HUDEP-2 (cell line): ENCODE data around the gene CD244.

Experiments
- DNase-seq, 76 experiments: peaks; one replicate each; lab custom pipeline; 2025; ENCODE audit not compliant: unreplicated experiment in 76 of 76; lab: John Stamatoyannopoulos, UW

CD244 gene

GRCh38 chr1:160850993-160851392 lies 11.7 kb downstream of the CD244 start:
- DNase-seq = no peak

- DNase-seq = no peak
Measured at GRCh38 chr1:160850541-160850940, 12.1 kb downstream of the CD244 start.

GRCh38 chr1:160846281-160846680 lies 16.4 kb downstream of the CD244 start:
- DNase-seq = no peak

GRCh38 chr1:160844447-160845232 lies 18.0 kb downstream of the CD244 start:
- peak in 2 of 76 experiments; percentile 4 to 29 for DNase-seq

GRCh38 chr1:160841079-160841478 lies 21.6 kb downstream of the CD244 start:
- no peak for DNase-seq

GRCh38 chr1:160839746-160840145 lies 22.9 kb downstream of the CD244 start:
- DNase-seq = no peak

GRCh38 chr1:160838888-160839287 lies 23.8 kb downstream of the CD244 start:
- DNase-seq = no peak

- peak in 1 of 76 experiments; percentile 9 for DNase-seq
Measured at GRCh38 chr1:160837558-160838205, 25.0 kb downstream of the CD244 start.

- no peak for DNase-seq
Measured at GRCh38 chr1:160836981-160837557, 25.6 kb downstream of the CD244 start.

- DNase-seq = no peak
Measured at GRCh38 chr1:160836561-160836960, 26.1 kb downstream of the CD244 start.

GRCh38 chr1:160835751-160836150 lies 26.9 kb downstream of the CD244 start:
- DNase-seq = no peak

GRCh38 chr1:160834945-160835565 lies 27.6 kb downstream of the CD244 start:
- peak in 39 of 76 experiments; percentile 3 to 69 (median 30) for DNase-seq

GRCh38 chr1:160830321-160831153 lies 32.1 kb downstream of the CD244 start:
- DNase-seq = peak in 59 of 76 experiments; percentile 14 to 76 (median 49)

- DNase-seq = no peak
Measured at GRCh38 chr1:160829766-160830165, 32.9 kb downstream of the CD244 start.

GRCh38 chr1:160827418-160827817 lies 35.3 kb downstream of the CD244 start:
- DNase-seq = no peak

GRCh38 chr1:160826546-160826945 lies 36.1 kb downstream of the CD244 start:
- no peak for DNase-seq

- DNase-seq = peak in 74 of 76 experiments; percentile 62 to 96 (median 82)
Measured at GRCh38 chr1:160823296-160823695, 39.4 kb downstream of the CD244 start.

- peak in 7 of 76 experiments; percentile 4 to 14 (median 6) for DNase-seq
Measured at GRCh38 chr1:160821627-160822026, 41.1 kb downstream of the CD244 start.

GRCh38 chr1:160819186-160819585 lies 43.5 kb downstream of the CD244 start:
- DNase-seq = no peak

GRCh38 chr1:160818207-160818937 lies 44.3 kb downstream of the CD244 start:
- no peak for DNase-seq
